ENCODE data around the gene OLFM1.
"Not testable (repeated sequence)": the region's sequence is repeated elsewhere in the genome, so short reads cannot be mapped to it uniquely, and the experiment has no call there.

Gene OLFM1

GRCh38 chr9:135141183-135141774 lies 53.8 kb downstream of the OLFM1 start:
- Histone ChIP-seq H3K4me1 (ENCODE audit: control insufficient read depth, insufficient read depth, low read length) (peaks cover 9% of the 10 kb centered on the region), H3K36me3 (ENCODE audit: control insufficient read depth, insufficient read depth, low read length, severe bottlenecking) (no peaks in the 10 kb centered on the region), H3K9ac (ENCODE audit: low read length) (no peak overlapping the region), H3K4me3 (ENCODE audit: low read length) (no peak overlapping the region), H3K27me3 (replicated peaks; ENCODE audit: control insufficient read depth, insufficient read depth, low read length) (peaks cover 19% of the 10 kb centered on the region), H3K9me3 (ENCODE audit: control insufficient read depth, low read length) (peaks cover 20% of the 10 kb centered on the region)
- no peak for DNase-seq (ENCODE audit: low read depth)

DNA sequence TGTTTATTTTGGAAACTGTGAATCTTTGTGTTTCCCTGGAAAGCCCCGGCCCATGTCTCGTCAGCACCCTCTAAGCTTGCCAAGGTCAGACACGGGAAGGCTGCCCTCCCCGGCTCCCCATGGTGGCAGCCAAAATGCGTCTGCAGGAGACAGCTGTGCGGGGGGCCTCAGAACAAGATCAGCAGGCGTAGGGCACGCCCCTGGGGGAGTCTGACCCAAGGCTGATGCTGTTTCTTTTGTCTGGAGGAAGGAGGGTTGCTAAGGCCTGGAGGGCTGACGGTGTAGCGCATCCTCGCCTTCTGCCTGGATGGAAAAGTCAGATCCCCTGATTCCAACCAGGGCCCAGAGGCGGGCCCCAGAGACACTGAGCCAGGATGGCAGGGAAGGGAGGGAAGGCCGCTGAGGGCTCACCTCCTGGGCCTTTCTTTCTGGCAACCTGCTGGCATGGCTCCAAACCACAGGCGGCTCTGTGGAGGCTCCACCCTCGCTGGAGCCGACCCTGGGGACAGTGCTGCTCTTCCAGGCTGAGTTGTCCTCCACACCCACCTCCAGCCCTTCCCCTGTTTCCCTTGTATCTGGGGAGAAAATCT lies 57.2 kb downstream of the OLFM1 start:
- H3K27me3 ChIP-seq (replicated peaks; ENCODE audit: control insufficient read depth, insufficient read depth, low read length), result peaks cover 6% of the 10 kb centered on the region
- H3K9me3 ChIP-seq (ENCODE audit: control insufficient read depth, low read length), result peaks cover 6% of the 10 kb centered on the region
- no peak overlapping the region for H3K9ac ChIP-seq (ENCODE audit: low read length)
- no peak for DNase-seq (ENCODE audit: low read depth)
- H3K4me1 ChIP-seq (ENCODE audit: control insufficient read depth, insufficient read depth, low read length), result no peaks in the 10 kb centered on the region
- H3K36me3 ChIP-seq (ENCODE audit: control insufficient read depth, insufficient read depth, low read length, severe bottlenecking), result no peaks in the 10 kb centered on the region
- no peak overlapping the region for H3K4me3 ChIP-seq (ENCODE audit: low read length)

DNA sequence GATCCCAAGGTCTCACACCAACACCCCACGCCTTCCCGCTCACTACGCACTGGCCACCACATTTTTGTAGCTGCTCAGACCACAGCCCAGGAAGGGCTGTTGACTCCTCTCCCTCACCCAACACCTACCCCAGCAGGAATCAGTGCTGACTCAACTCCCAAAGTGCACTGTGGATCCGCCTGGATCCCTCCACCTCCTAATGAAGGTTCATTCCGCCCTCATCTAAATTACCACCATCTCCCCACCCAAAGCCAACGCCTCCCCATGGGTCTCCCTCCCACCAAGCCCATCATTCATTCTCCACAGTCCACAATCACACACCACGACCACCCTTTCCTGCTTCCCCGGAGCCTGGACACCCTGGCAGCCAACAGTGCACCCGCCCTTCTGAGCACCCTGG lies 57.8 kb downstream of the OLFM1 start:
- DNase-seq (ENCODE audit: low read depth), result no peak
- Histone ChIP-seq H3K9me3 (ENCODE audit: control insufficient read depth, low read length) (peaks cover 6% of the 10 kb centered on the region), H3K4me1 (ENCODE audit: control insufficient read depth, insufficient read depth, low read length) (no peaks in the 10 kb centered on the region), H3K27me3 (replicated peaks; ENCODE audit: control insufficient read depth, insufficient read depth, low read length) (peaks cover 8% of the 10 kb centered on the region), H3K4me3 (ENCODE audit: low read length) (no peak overlapping the region), H3K9ac (ENCODE audit: low read length) (no peak overlapping the region), H3K36me3 (ENCODE audit: control insufficient read depth, insufficient read depth, low read length, severe bottlenecking) (no peaks in the 10 kb centered on the region)

DNA sequence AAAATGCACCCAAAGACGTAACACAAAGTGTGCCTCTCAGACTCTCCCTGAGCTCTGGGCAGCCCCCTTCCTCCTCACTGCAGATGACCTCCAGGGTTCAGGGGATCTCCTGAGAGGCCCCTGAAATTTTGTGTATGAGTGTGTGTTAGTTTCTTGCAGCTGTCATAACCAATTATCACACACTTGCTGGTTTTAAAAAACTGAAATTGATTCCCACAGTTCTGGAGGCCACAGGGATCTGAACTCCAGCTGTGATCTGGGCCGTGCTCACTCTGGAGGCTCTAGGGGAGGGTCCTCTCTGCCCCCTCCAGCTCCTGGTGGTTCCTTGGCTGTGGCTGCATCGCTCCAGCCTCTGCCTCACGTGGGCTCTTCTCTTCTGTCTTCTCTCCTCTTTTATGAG lies 58.8 kb downstream of the OLFM1 start:
- Histone ChIP-seq H3K9ac (ENCODE audit: low read length) (no peak overlapping the region), H3K4me1 (ENCODE audit: control insufficient read depth, insufficient read depth, low read length) (no peaks in the 10 kb centered on the region), H3K9me3 (ENCODE audit: control insufficient read depth, low read length) (peaks cover 10% of the 10 kb centered on the region), H3K27me3 (replicated peaks; ENCODE audit: control insufficient read depth, insufficient read depth, low read length) (peaks cover 14% of the 10 kb centered on the region), H3K4me3 (ENCODE audit: low read length) (no peak overlapping the region), H3K36me3 (ENCODE audit: control insufficient read depth, insufficient read depth, low read length, severe bottlenecking) (no peaks in the 10 kb centered on the region)
- DNase-seq (ENCODE audit: low read depth), result no peak

DNA sequence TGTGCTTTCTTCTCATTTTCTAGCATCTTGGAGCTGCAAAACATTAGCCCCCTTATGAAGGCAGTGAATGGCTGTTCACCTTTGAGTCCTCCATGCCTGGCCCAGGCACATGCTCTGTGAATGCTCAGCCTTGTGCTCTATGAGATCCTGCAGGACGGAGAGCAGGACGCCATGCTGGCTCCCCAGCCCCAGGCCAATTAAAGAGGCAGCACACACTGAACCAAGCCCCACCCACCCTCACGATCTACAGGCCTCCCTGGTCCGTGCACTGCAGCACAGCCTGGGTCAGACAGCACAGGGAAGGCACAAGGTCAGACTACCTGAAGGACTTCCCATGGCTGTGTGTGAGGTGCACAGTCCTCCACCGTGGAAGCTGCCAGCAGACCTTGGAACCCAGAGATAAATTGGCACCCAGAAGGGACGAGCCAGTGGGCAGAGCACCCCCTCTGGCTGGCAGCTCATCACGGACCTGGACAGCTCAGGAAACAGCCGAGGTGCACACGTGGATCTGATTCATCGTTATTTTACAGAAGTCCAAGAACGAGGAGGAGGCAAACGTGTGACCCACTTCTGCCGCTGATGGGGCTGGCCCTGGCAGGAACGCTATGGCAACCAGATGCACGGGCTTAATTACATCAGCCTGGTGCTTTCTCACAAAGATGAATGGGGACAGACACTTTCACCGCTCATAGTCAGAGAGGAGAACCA lies 59.5 kb downstream of the OLFM1 start:
- H3K4me3 ChIP-seq (ENCODE audit: low read length), result no peak overlapping the region

DNA sequence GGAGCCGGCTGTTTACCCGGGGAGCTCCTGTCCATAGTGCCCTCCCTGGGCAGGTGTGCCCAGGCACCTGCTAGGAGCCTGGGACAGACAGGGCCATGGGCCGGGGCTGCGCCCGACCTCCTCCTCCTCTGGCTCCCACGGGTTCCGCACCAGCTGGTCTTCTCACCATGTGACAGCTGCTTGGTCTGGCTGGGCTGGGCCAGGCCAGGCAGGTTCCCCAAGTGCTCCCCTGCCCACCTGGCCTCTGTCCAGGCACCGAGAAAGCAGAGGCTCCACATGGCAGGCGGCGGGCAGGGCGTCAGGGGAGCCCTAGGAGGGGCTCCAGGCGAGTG lies 60.0 kb downstream of the OLFM1 start:
- no peaks in the 10 kb centered on the region for H3K4me1 ChIP-seq (ENCODE audit: control insufficient read depth, insufficient read depth, low read length)
- H3K9me3 ChIP-seq (ENCODE audit: control insufficient read depth, low read length), result peaks cover 4% of the 10 kb centered on the region
- peaks cover 14% of the 10 kb centered on the region for H3K27me3 ChIP-seq (replicated peaks; ENCODE audit: control insufficient read depth, insufficient read depth, low read length)
- DNase-seq (ENCODE audit: low read depth), result no peak
- no peak overlapping the region for H3K9ac ChIP-seq (ENCODE audit: low read length)
- H3K4me3 ChIP-seq (ENCODE audit: low read length), result no peak overlapping the region
- no peaks in the 10 kb centered on the region for H3K36me3 ChIP-seq (ENCODE audit: control insufficient read depth, insufficient read depth, low read length, severe bottlenecking)

More for the DNA sequence above, 59.5 kb downstream of the OLFM1 start:
- H3K9ac ChIP-seq (ENCODE audit: low read length), result no peak overlapping the region
- peaks cover 14% of the 10 kb centered on the region for H3K27me3 ChIP-seq (replicated peaks; ENCODE audit: control insufficient read depth, insufficient read depth, low read length)
- H3K4me1 ChIP-seq (ENCODE audit: control insufficient read depth, insufficient read depth, low read length), result no peaks in the 10 kb centered on the region
- no peak for DNase-seq (ENCODE audit: low read depth)
- H3K9me3 ChIP-seq (ENCODE audit: control insufficient read depth, low read length), result peaks cover 10% of the 10 kb centered on the region
- H3K36me3 ChIP-seq (ENCODE audit: control insufficient read depth, insufficient read depth, low read length, severe bottlenecking), result no peaks in the 10 kb centered on the region

DNA sequence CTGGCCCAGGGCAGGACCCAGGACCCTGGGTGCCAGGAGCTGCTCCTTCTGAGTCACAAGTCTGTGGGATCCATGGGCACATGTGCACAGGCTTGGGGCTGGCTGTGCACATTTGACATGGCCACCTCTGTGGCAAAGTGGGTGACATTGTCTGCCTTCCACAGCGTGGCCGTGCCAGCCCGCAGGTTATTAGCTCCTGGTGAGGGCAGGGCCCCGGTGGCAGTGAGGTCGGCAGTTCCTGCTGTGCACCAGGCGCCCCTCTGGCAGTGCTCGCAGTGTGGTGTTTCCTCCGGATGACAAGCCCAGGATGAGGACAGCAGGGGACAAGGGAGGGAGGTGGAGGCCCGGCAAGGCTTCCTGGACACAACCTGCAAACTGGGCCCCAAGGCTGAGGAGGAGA lies 60.5 kb downstream of the OLFM1 start:
- Histone ChIP-seq H3K36me3 (ENCODE audit: control insufficient read depth, insufficient read depth, low read length, severe bottlenecking) (no peaks in the 10 kb centered on the region), H3K27me3 (replicated peaks; ENCODE audit: control insufficient read depth, insufficient read depth, low read length) (peaks cover 14% of the 10 kb centered on the region), H3K9ac (ENCODE audit: low read length) (no peak overlapping the region), H3K9me3 (ENCODE audit: control insufficient read depth, low read length) (peaks cover 4% of the 10 kb centered on the region), H3K4me1 (ENCODE audit: control insufficient read depth, insufficient read depth, low read length) (no peaks in the 10 kb centered on the region), H3K4me3 (ENCODE audit: low read length) (no peak overlapping the region)
- no peak for DNase-seq (ENCODE audit: low read depth)

DNA sequence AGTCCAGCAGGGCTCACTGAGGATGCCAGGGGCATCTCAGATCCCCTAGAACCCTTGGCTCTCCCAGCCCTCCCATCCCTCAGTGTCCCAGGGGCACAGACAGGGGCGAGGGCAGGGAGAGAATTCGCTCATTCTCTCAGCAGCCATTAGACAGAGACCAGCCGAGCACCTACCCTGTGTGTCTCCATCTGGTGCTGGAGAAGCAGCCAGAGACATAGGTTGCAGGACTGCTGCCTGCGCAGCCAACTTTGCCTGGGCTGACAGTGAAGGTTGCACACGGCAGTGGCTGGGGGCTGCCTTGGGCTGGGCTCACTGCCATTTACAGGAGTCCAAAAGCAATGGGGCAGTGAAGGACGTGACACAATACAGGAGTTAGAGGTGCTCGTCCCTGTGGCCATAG lies 60.9 kb downstream of the OLFM1 start:
- no peak overlapping the region for H3K9ac ChIP-seq (ENCODE audit: low read length)
- no peaks in the 10 kb centered on the region for H3K36me3 ChIP-seq (ENCODE audit: control insufficient read depth, insufficient read depth, low read length, severe bottlenecking)
- no peak for DNase-seq (ENCODE audit: low read depth)
- peaks cover 4% of the 10 kb centered on the region for H3K9me3 ChIP-seq (ENCODE audit: control insufficient read depth, low read length)
- H3K4me3 ChIP-seq (ENCODE audit: low read length), result no peak overlapping the region
- peaks cover 14% of the 10 kb centered on the region for H3K27me3 ChIP-seq (replicated peaks; ENCODE audit: control insufficient read depth, insufficient read depth, low read length)
- H3K4me1 ChIP-seq (ENCODE audit: control insufficient read depth, insufficient read depth, low read length), result no peaks in the 10 kb centered on the region

DNA sequence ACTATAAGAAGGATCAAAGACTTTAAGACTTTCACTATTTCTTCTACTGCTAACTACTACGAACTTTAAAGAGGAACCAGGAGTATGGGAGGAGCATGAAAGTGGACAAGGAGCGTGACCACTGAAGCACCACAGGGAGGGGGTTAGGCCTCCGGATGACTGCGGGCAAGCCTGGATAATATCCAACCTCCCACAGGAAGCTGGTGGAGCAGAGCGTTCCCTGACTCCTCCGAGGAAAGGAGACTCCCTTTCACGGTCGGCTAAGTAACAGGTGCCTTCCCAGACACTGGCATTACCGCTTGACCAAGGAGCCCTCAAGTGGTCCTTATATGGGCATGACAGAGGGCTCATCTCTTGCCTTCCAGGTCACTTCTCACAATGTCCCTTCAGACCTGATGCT lies 62.4 kb downstream of the OLFM1 start:
- not testable (repeated sequence) for H3K4me1 ChIP-seq (ENCODE audit: control insufficient read depth, insufficient read depth, low read length); DNase-seq (ENCODE audit: low read depth); H3K4me3 ChIP-seq (ENCODE audit: low read length); H3K9me3 ChIP-seq (ENCODE audit: control insufficient read depth, low read length); H3K9ac ChIP-seq (ENCODE audit: low read length); H3K36me3 ChIP-seq (ENCODE audit: control insufficient read depth, insufficient read depth, low read length, severe bottlenecking)
- H3K27me3 ChIP-seq (replicated peaks; ENCODE audit: control insufficient read depth, insufficient read depth, low read length), result peaks cover 15% of the 10 kb centered on the region

GRCh38 chr9:135150981-135151380 lies 63.5 kb downstream of the OLFM1 start:
- peaks cover 4% of the 10 kb centered on the region for H3K9me3 ChIP-seq (ENCODE audit: control insufficient read depth, low read length)
- no peaks in the 10 kb centered on the region for H3K36me3 ChIP-seq (ENCODE audit: control insufficient read depth, insufficient read depth, low read length, severe bottlenecking)
- no peaks in the 10 kb centered on the region for H3K4me1 ChIP-seq (ENCODE audit: control insufficient read depth, insufficient read depth, low read length)
- H3K27me3 ChIP-seq (replicated peaks; ENCODE audit: control insufficient read depth, insufficient read depth, low read length), result peaks cover 15% of the 10 kb centered on the region
- no peak overlapping the region for H3K9ac ChIP-seq (ENCODE audit: low read length)
- no peak overlapping the region for H3K4me3 ChIP-seq (ENCODE audit: low read length)
- DNase-seq (ENCODE audit: low read depth), result no peak

DNA sequence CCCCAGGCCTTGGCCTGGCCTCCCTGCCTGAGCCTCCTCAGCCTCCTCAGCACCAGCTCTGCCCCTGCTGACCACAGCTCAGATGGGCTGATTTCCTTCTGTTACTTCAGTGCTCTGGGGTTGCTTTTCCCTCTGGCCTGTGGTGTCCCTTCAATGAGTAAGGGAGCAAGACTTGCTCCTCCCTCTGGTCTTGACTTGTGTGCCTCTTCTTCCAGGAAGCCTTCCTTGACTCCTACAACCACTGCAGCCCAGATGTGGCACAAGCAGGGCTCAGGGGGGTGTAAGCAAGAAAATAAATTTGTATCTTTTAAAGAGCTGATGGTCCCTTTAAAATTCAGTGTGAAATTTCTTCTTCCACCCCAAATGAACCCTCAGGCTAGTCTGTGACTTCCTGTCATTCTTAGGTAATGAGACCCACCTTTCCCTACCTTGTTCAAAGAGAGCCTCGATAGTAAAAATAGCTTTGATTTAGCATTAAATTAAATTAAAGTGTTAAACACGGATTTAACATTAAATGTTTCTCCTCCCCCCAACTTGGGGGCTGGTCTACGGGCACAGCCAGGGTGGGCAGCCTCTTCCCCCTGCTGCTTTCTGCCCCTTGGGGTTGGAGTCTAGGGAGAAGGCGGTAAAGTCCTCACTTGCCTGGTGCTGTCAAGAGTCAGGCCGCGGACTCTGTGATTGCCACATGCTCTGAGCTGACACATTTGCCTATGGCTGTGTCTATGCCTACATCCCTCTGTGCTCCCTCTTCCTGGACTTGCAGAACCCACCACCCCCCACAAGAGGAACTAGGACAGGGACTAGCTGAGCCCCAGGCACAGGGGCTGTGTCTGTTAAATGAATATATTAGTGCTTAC lies 64.5 kb downstream of the OLFM1 start:
- Histone ChIP-seq H3K9ac (ENCODE audit: low read length) (no peak overlapping the region), H3K4me1 (ENCODE audit: control insufficient read depth, insufficient read depth, low read length) (no peaks in the 10 kb centered on the region), H3K4me3 (ENCODE audit: low read length) (no peak overlapping the region), H3K36me3 (ENCODE audit: control insufficient read depth, insufficient read depth, low read length, severe bottlenecking) (no peaks in the 10 kb centered on the region), H3K27me3 (replicated peaks; ENCODE audit: control insufficient read depth, insufficient read depth, low read length) (peaks cover 18% of the 10 kb centered on the region), H3K9me3 (ENCODE audit: control insufficient read depth, low read length) (peaks cover 4% of the 10 kb centered on the region)
- DNase-seq (ENCODE audit: low read depth), result no peak

All from adipocyte (in vitro differentiated cells).